GM12892 (cell line): ENCODE data around the gene TMEM247.
"Not testable (repeated sequence)": the region's sequence is repeated elsewhere in the genome, so short reads cannot be mapped to it uniquely, and the experiment has no call there.

Experiments used
- DNase-seq: peaks from one replicate; pipeline ENCODE4 v3.0.0; 2011; ENCODE audit not compliant: insufficient read length
- FAIRE-seq: peaks from 2 replicates; lab custom pipeline; 2011; peaks lifted over from hg19 to GRCh38; lab: Jason Lieb, UNC
- POLR2A ChIP-seq: IDR thresholded peaks from 2 replicates; pipeline ENCODE4 v1.6.1; 2011; ENCODE audit warnings: low read depth, low read length, control low read depth
- POLR2AphosphoS5 ChIP-seq: IDR thresholded peaks from 2 replicates; pipeline ENCODE4 v1.6.1; 2011; ENCODE audit warnings: low read depth, low read length, control low read depth
- TAF1 ChIP-seq: IDR thresholded peaks from 2 replicates; pipeline ENCODE4 v1.6.1; 2011; ENCODE audit warnings: low read depth, mild to moderate bottlenecking, control low read depth, low read length, borderline replicate concordance

TMEM247 gene

GRCh38 chr2:46461709-46462171 lies 17.6 kb upstream of the TMEM247 start:
- FAIRE-seq = no peak
- no peak for TF ChIP-seq TAF1
- no peak for TF ChIP-seq POLR2AphosphoS5
- TF ChIP-seq POLR2A = no peak
- no peak for DNase-seq

GRCh38 chr2:46462936-46463335 lies 16.4 kb upstream of the TMEM247 start:
- FAIRE-seq (no peak), DNase-seq (no peak)
- TF ChIP-seq POLR2A = no peak
- TF ChIP-seq POLR2AphosphoS5 = no peak
- no peak for TF ChIP-seq TAF1

- DNase-seq (no peak), FAIRE-seq (no peak)
- TF ChIP-seq TAF1 = no peak
- no peak for TF ChIP-seq POLR2AphosphoS5
- TF ChIP-seq POLR2A = no peak
These were observed 10.2 kb upstream of the TMEM247 start for GRCh38 chr2:46469116-46469515.

- DNase-seq (no peak), FAIRE-seq (no peak)
- TF ChIP-seq TAF1 (no peak), POLR2A (no peak), POLR2AphosphoS5 (no peak)
These were observed 9.7 kb upstream of the TMEM247 start for GRCh38 chr2:46469700-46470099.

GRCh38 chr2:46470114-46470628 lies 9.2 kb upstream of the TMEM247 start:
- DNase-seq (no peak), FAIRE-seq (no peak)
- TF ChIP-seq POLR2AphosphoS5 = no peak
- no peak for TF ChIP-seq TAF1
- no peak for TF ChIP-seq POLR2A

- FAIRE-seq = no peak
These were observed 8.3 kb upstream of the TMEM247 start for GRCh38 chr2:46471019-46471583.

GRCh38 chr2:46471697-46472096 lies 7.7 kb upstream of the TMEM247 start:
- FAIRE-seq (no peak), DNase-seq (no peak)
- TF ChIP-seq POLR2AphosphoS5 (no peak), TAF1 (no peak), POLR2A (no peak)

More at GRCh38 chr2:46471019-46471583, 8.3 kb upstream of the TMEM247 start:
- DNase-seq = no peak
- TF ChIP-seq POLR2A = no peak
- TF ChIP-seq POLR2AphosphoS5 = no peak
- TF ChIP-seq TAF1 = no peak

GRCh38 chr2:46472165-46472564 lies 7.2 kb upstream of the TMEM247 start:
- FAIRE-seq, DNase-seq: not testable (repeated sequence)

GRCh38 chr2:46477462-46477861 lies 1.9 kb upstream of the TMEM247 start:
- FAIRE-seq, DNase-seq: not testable (repeated sequence)

GRCh38 chr2:46477925-46478324 lies 1.4 kb upstream of the TMEM247 start:
- FAIRE-seq (no peak), DNase-seq (no peak)
- TF ChIP-seq POLR2A = no peak
- no peak for TF ChIP-seq POLR2AphosphoS5
- TF ChIP-seq TAF1 = no peak

GRCh38 chr2:46480562-46480961 lies 1.2 kb downstream of the TMEM247 start:
- FAIRE-seq = no peak

GRCh38 chr2:46481198-46482193 lies 2.1 kb downstream of the TMEM247 start:
- no peak for DNase-seq
- no peak for FAIRE-seq
- TF ChIP-seq POLR2AphosphoS5 = no peak
- no peak for TF ChIP-seq POLR2A
- TF ChIP-seq TAF1 = no peak

More at GRCh38 chr2:46480562-46480961, 1.2 kb downstream of the TMEM247 start:
- DNase-seq = no peak
- TF ChIP-seq POLR2A (no peak), POLR2AphosphoS5 (no peak)
